Activated CD4-positive, CD25-positive, alpha-beta regulatory T cell treated with anti-CD3 and anti-CD28 coated beads, Interleukin-2, amount 50 U/mL, for 72 hours (primary cell): ENCODE data around the gene DMXL1.

Experiments used
- DNase-seq: peaks from one replicate; pipeline ENCODE4 v3.0.0; 2021

The DMXL1 gene

DNA sequence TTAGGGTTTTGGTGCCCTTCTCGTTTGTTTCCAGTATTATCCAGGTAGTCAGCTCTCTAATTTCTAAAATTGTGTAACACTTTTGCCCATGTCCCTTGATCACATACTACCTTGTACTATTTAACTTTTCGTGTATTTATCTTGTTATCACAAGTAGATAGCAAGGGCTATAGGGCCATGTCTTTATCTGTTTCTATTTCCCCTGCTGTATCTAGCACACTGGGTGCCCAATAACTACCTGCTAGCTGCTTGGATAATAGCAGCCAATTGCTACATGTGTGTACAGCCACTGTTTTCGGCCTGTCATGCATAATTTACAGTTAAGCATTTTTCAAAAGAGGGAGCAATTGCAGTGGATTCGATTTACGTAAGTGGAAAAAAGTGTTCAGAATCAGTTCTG is 220.2 kb downstream of the DMXL1 start:
- no peak for DNase-seq

DNA sequence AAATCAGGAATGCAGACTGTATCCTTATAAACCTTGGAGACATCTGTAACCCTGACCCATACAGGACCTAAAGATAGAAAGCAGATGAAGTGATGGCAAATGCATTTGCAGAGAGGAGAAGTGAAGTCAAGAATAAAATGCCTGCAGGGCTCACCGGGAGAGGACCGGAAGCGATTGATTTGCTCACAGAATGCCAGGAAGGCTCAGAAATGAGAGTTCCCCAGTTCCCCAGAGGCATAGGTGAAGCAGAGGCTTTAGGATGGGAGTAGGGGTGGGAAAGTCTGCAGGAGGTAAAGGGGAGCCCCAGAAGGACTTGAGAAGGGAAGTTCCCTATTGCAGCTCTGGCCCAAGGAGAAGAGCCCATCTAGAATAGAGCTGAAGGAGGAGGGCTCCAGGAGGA is 221.0 kb downstream of the DMXL1 start:
- DNase-seq, result no peak

GRCh38 chr5:119292701-119293515 is 222.0 kb downstream of the DMXL1 start:
- no peak for DNase-seq

- no peak for DNase-seq
These were observed 222.6 kb downstream of the DMXL1 start for GRCh38 chr5:119293516-119293829.
